ENCODE results near the gene SH2B3. TPM values are rescaled to one million over a fixed set of nuclear protein-coding genes. Genes with fewer than 3 reads are reported as not detected.

SH2B3 gene
- total RNA-seq, 1 donor from 2014 or later: 11.3 TPM

- no peaks in the 10 kb centered on the region for H3K9me3 Mint-ChIP-seq
- no peaks in the 10 kb centered on the region for H3K27me3 Mint-ChIP-seq (ENCODE audit: low read depth)
- no peak for DNase-seq (ENCODE audit: low read depth, low spot score)
- peak overlapping the region; percentile 44 for H3K27ac Mint-ChIP-seq (ENCODE audit: unreplicated experiment)
- H3K36me3 Mint-ChIP-seq (ENCODE audit: low read depth): peaks cover 5% of the 10 kb centered on the region
- H3K4me3 Mint-ChIP-seq: no peak overlapping the region
- H3K4me1 Mint-ChIP-seq: peaks cover 11% of the 10 kb centered on the region
- TF ChIP-seq CTCF (conservative IDR thresholded peaks at IDR 0.05): no peak
Measured at GRCh38 chr12:111446631-111447570, 41.2 kb downstream of the SH2B3 start.

GRCh38 chr12:111447571-111448265 is 42.0 kb downstream of the SH2B3 start:
- DNase-seq (ENCODE audit: low read depth, low spot score): no peak
- Mint-ChIP-seq H3K4me3 (no peak overlapping the region), H3K27me3 (ENCODE audit: low read depth) (no peaks in the 10 kb centered on the region), H3K4me1 (peaks cover 11% of the 10 kb centered on the region), H3K36me3 (ENCODE audit: low read depth) (peaks cover 5% of the 10 kb centered on the region), H3K9me3 (no peaks in the 10 kb centered on the region), H3K27ac (ENCODE audit: unreplicated experiment) (no peak overlapping the region)
- TF ChIP-seq CTCF (conservative IDR thresholded peaks at IDR 0.05): no peak

- H3K4me1 Mint-ChIP-seq: peaks cover 11% of the 10 kb centered on the region
- peak overlapping the region; percentile 9 for H3K27ac Mint-ChIP-seq (ENCODE audit: unreplicated experiment)
- no peak for DNase-seq (ENCODE audit: low read depth, low spot score)
- no peaks in the 10 kb centered on the region for H3K27me3 Mint-ChIP-seq (ENCODE audit: low read depth)
- TF ChIP-seq CTCF (conservative IDR thresholded peaks at IDR 0.05): no peak
- H3K36me3 Mint-ChIP-seq (ENCODE audit: low read depth): peaks cover under 1% of the 10 kb centered on the region
- H3K9me3 Mint-ChIP-seq: no peaks in the 10 kb centered on the region
- H3K4me3 Mint-ChIP-seq: no peak overlapping the region
Measured at GRCh38 chr12:111448266-111448830, 42.6 kb downstream of the SH2B3 start.

- TF ChIP-seq CTCF (conservative IDR thresholded peaks at IDR 0.05): no peak
- Mint-ChIP-seq H3K9me3 (no peaks in the 10 kb centered on the region), H3K27ac (ENCODE audit: unreplicated experiment) (peak overlapping the region; percentile 20), H3K4me3 (no peak overlapping the region), H3K27me3 (ENCODE audit: low read depth) (no peaks in the 10 kb centered on the region), H3K36me3 (ENCODE audit: low read depth) (no peaks in the 10 kb centered on the region), H3K4me1 (peaks cover 11% of the 10 kb centered on the region)
- DNase-seq (ENCODE audit: low read depth, low spot score): no peak
Measured at GRCh38 chr12:111448846-111449790, 43.4 kb downstream of the SH2B3 start.

- Mint-ChIP-seq H3K36me3 (ENCODE audit: low read depth) (peaks cover 2% of the 10 kb centered on the region), H3K9me3 (no peaks in the 10 kb centered on the region), H3K4me3 (no peak overlapping the region), H3K27me3 (ENCODE audit: low read depth) (no peaks in the 10 kb centered on the region), H3K4me1 (peaks cover 10% of the 10 kb centered on the region), H3K27ac (ENCODE audit: unreplicated experiment) (peak overlapping the region; percentile 86)
- no peak for DNase-seq (ENCODE audit: low read depth, low spot score)
- no peak for TF ChIP-seq CTCF (conservative IDR thresholded peaks at IDR 0.05)
Measured at GRCh38 chr12:111450676-111451075, 45.0 kb downstream of the SH2B3 start.
